GM23338 (cell line): Measurements from ENCODE around the gene CHKB. TPM values are rescaled to one million over a fixed set of nuclear protein-coding genes. Genes with fewer than 3 reads are reported as not detected.

Experiments
- ATAC-seq: fragments of 200-7000 bp; cut with Tn5 transposase; 3 replicates; pipeline ENCODE4 v1.9.1; 2020
- DNase-seq: peaks from one replicate; pipeline ENCODE4 v3.0.0-alpha.2; 2015; ENCODE audit warnings: low spot score
- H2AFZ ChIP-seq: fragments of 200-600 bp; sonication (generic); 2 replicates; pipeline ENCODE4 v1.8.0; 2016; ENCODE audit warnings: antibody characterized with exemption, mild to moderate bottlenecking, moderate library complexity
- H3F3A ChIP-seq: fragments of 200-600 bp; sonication (generic); replicated peaks from 2 replicates; pipeline ENCODE4 v1.8.0; 2017; ENCODE audit warnings: antibody characterized with exemption, mixed run types, low read depth
- H3K27ac ChIP-seq: fragments of 200-600 bp; sonication (generic); 2 replicates; pipeline ENCODE4 v1.6.1; 2016; ENCODE audit warnings: low read depth
- H3K27me3 ChIP-seq: fragments of 200-600 bp; sonication (generic); 2 replicates; pipeline ENCODE4 v1.8.0; 2016; ENCODE audit warnings: mild to moderate bottlenecking, mixed run types, moderate library complexity; ENCODE audit not compliant: insufficient read depth
- H3K36me3 ChIP-seq: fragments of 200-600 bp; sonication (generic); 2 replicates; pipeline ENCODE4 v1.8.0; 2016; ENCODE audit warnings: mild to moderate bottlenecking; ENCODE audit not compliant: insufficient read depth
- H3K4me1 ChIP-seq: fragments of 200-600 bp; sonication (generic); 2 replicates; pipeline ENCODE4 v1.8.0; 2016; ENCODE audit warnings: mild to moderate bottlenecking, moderate library complexity; ENCODE audit not compliant: insufficient read depth
- H3K4me2 ChIP-seq: fragments of 200-600 bp; sonication (generic); 2 replicates; pipeline ENCODE4 v1.7.1; 2017; ENCODE audit warnings: mixed run types
- H3K4me3 ChIP-seq: fragments of 200-600 bp; sonication (generic); 2 replicates; pipeline ENCODE4 v1.6.1; 2016; ENCODE audit warnings: mixed run types
- H3K79me2 ChIP-seq: fragments of 200-600 bp; sonication (generic); replicated peaks from 2 replicates; pipeline ENCODE4 v1.8.0; 2017; ENCODE audit warnings: mild to moderate bottlenecking; ENCODE audit not compliant: insufficient read depth
- H3K9me2 ChIP-seq: fragments of 200-600 bp; sonication (generic); 2 replicates; pipeline ENCODE4 v1.8.0; 2017; ENCODE audit not compliant: insufficient read depth
- H4K20me1 ChIP-seq: fragments of 200-600 bp; sonication (generic); replicated peaks from 2 replicates; pipeline ENCODE4 v1.8.0; 2017; ENCODE audit warnings: mild to moderate bottlenecking; ENCODE audit not compliant: insufficient read depth
- H3K27ac Mint-ChIP-seq: 2 replicates; pipeline ENCODE4 v1.8.0; 2020; ENCODE audit warnings: inconsistent platforms, mild to moderate bottlenecking, moderate library complexity, mixed read lengths
- H3K27me3 Mint-ChIP-seq: 3 replicates; pipeline ENCODE4 v1.8.0; 2022; ENCODE audit warnings: low read depth, mild to moderate bottlenecking, moderate library complexity, mixed read lengths, inconsistent platforms; ENCODE audit not compliant: insufficient read depth, poor library complexity
- H3K36me3 Mint-ChIP-seq: 3 replicates; pipeline ENCODE4 v1.8.0; 2021; ENCODE audit warnings: low read depth, mild to moderate bottlenecking, inconsistent platforms, moderate library complexity, mixed read lengths
- H3K4me1 Mint-ChIP-seq: 3 replicates; pipeline ENCODE4 v1.8.0; 2020; ENCODE audit warnings: mild to moderate bottlenecking, inconsistent platforms, mixed read lengths
- H3K4me3 Mint-ChIP-seq: 3 replicates; pipeline ENCODE4 v1.8.0; 2021; ENCODE audit warnings: moderate library complexity, mild to moderate bottlenecking, inconsistent platforms, mixed read lengths
- H3K9me3 Mint-ChIP-seq: 3 replicates; pipeline ENCODE4 v1.8.0; 2020; ENCODE audit warnings: moderate library complexity, mild to moderate bottlenecking, inconsistent platforms, mixed read lengths
- CREB1 ChIP-seq: fragments of 250-450 bp; sonication (Bioruptor Pico); IDR thresholded peaks from 2 replicates; pipeline ENCODE4 v1.5.0; 2020; ENCODE audit warnings: low read depth, mild to moderate bottlenecking, moderate library complexity
- EZH2phosphoT487 ChIP-seq: fragments of 200-600 bp; sonication (generic); IDR thresholded peaks from one replicate; pipeline ENCODE4 v1.8.1; 2018; ENCODE audit warnings: antibody characterized with exemption; ENCODE audit not compliant: unreplicated experiment
- NANOG ChIP-seq: IDR thresholded peaks from 2 replicates; pipeline ENCODE4 v1.6.1; 2016; ENCODE audit warnings: antibody characterized with exemption, borderline replicate concordance
- POLR2AphosphoS5 ChIP-seq: IDR thresholded peaks from 2 replicates; pipeline ENCODE4 v1.6.1; 2016; ENCODE audit warnings: antibody characterized with exemption, low read depth
- STAT1 ChIP-seq: IDR thresholded peaks from one replicate; pipeline ENCODE4 v1.6.1; 2016; ENCODE audit warnings: antibody characterized with exemption; ENCODE audit not compliant: unreplicated experiment
- polyA plus RNA-seq: library from polyadenylated mRNA; unstranded; fragments of >200 nt; fragmentation: Nextera tagmentation; extraction: Ambion mirVana; gene quantifications from 2 replicates; pipeline ENCODE4 v1.2.1, GENCODE V29; 2016
- total RNA-seq: library from RNA; depleted of rRNA; stranded (reverse); fragments of >200 nt; shearing (Covaris generic); gene quantifications from 2 replicates; pipeline ENCODE4 v1.2.3, GENCODE V29; 2014
- TF ChIP-seq, protein P1 (sequence below), 2 experiments: fragments of 200-600 bp in 1 of 2; sonication (generic) in 1 of 2; conservative IDR thresholded peaks; 2 replicates each; pipeline versions ENCODE4 v1.5.1 to v1.6.1; 2016 to 2017; ENCODE audit warnings: antibody characterized with exemption in 2 of 2, low read depth in 2 of 2, mild to moderate bottlenecking in 2 of 2, moderate library complexity in 1 of 2
- TF ChIP-seq, protein P2 (sequence below): IDR thresholded peaks from one replicate; pipeline ENCODE4 v1.6.1; 2018; ENCODE audit warnings: antibody characterized with exemption; ENCODE audit not compliant: unreplicated experiment
- TF ChIP-seq, protein P3 (sequence below): IDR thresholded peaks from 2 replicates; pipeline ENCODE4 v1.6.1; 2016; ENCODE audit warnings: antibody characterized with exemption

CHKB gene
- total and polyA plus RNA-seq, 2 experiments from 2014 or later, result 51.2 to 61.6 TPM

DNA sequence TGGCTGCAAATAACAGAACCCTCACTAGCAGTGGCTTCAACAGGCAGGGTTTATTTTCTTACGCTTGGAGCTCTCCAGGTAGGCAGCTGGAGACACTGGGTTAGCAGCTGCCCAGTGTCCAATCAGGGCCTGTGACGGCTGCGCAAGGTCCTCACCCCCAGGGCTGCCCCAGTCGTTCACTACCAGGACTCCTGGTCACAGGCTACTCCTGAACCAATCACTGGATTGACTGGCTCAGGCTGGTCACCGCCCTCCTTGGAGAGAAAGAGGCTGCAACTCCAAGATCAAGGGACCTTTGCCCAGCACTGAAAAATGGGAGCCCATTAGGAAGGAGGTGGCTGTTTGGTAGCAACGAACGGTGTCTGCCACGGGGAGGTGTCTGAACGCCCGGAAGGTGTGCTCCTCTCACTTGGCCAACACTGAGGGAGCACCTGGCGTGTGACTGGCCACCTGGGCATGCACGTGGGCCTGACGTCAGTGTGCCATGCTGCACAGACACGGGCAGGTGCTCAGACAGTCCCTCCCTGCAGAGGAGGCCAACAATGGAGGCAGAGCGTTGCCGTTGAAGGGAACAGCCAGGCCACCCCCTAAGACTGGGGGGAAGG, 40.2 kb upstream of the CHKB start:
- no peak overlapping the region for H2AFZ ChIP-seq
- ATAC-seq (peak; percentile 5; the same call in 1 of the 3 replicates), DNase-seq (no peak)
- TF ChIP-seq STAT1 (no peak), CREB1 (CRISPR knock-in tag) (no peak), POLR2AphosphoS5 (no peak), NANOG (no peak), EZH2phosphoT487 (no peak)
- TF ChIP-seq, protein P1, sequence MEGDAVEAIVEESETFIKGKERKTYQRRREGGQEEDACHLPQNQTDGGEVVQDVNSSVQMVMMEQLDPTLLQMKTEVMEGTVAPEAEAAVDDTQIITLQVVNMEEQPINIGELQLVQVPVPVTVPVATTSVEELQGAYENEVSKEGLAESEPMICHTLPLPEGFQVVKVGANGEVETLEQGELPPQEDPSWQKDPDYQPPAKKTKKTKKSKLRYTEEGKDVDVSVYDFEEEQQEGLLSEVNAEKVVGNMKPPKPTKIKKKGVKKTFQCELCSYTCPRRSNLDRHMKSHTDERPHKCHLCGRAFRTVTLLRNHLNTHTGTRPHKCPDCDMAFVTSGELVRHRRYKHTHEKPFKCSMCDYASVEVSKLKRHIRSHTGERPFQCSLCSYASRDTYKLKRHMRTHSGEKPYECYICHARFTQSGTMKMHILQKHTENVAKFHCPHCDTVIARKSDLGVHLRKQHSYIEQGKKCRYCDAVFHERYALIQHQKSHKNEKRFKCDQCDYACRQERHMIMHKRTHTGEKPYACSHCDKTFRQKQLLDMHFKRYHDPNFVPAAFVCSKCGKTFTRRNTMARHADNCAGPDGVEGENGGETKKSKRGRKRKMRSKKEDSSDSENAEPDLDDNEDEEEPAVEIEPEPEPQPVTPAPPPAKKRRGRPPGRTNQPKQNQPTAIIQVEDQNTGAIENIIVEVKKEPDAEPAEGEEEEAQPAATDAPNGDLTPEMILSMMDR (conservative IDR thresholded peaks at IDR 0.05; ENCODE audit: low read depth in 2 of 2), result no peak
- TF ChIP-seq, protein P2, sequence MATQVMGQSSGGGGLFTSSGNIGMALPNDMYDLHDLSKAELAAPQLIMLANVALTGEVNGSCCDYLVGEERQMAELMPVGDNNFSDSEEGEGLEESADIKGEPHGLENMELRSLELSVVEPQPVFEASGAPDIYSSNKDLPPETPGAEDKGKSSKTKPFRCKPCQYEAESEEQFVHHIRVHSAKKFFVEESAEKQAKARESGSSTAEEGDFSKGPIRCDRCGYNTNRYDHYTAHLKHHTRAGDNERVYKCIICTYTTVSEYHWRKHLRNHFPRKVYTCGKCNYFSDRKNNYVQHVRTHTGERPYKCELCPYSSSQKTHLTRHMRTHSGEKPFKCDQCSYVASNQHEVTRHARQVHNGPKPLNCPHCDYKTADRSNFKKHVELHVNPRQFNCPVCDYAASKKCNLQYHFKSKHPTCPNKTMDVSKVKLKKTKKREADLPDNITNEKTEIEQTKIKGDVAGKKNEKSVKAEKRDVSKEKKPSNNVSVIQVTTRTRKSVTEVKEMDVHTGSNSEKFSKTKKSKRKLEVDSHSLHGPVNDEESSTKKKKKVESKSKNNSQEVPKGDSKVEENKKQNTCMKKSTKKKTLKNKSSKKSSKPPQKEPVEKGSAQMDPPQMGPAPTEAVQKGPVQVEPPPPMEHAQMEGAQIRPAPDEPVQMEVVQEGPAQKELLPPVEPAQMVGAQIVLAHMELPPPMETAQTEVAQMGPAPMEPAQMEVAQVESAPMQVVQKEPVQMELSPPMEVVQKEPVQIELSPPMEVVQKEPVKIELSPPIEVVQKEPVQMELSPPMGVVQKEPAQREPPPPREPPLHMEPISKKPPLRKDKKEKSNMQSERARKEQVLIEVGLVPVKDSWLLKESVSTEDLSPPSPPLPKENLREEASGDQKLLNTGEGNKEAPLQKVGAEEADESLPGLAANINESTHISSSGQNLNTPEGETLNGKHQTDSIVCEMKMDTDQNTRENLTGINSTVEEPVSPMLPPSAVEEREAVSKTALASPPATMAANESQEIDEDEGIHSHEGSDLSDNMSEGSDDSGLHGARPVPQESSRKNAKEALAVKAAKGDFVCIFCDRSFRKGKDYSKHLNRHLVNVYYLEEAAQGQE, result no peak
- TF ChIP-seq, protein P3, sequence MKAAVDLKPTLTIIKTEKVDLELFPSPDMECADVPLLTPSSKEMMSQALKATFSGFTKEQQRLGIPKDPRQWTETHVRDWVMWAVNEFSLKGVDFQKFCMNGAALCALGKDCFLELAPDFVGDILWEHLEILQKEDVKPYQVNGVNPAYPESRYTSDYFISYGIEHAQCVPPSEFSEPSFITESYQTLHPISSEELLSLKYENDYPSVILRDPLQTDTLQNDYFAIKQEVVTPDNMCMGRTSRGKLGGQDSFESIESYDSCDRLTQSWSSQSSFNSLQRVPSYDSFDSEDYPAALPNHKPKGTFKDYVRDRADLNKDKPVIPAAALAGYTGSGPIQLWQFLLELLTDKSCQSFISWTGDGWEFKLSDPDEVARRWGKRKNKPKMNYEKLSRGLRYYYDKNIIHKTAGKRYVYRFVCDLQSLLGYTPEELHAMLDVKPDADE, result no peak
- H3K36me3 ChIP-seq, result no peaks in the 10 kb centered on the region
- Mint-ChIP-seq H3K27me3 (peaks cover 14% of the 10 kb centered on the region), H3K27ac (no peak overlapping the region), H3K36me3 (no peaks in the 10 kb centered on the region), H3K4me3 (no peak overlapping the region), H3K4me1 (peaks cover 22% of the 10 kb centered on the region), H3K9me3 (no peaks in the 10 kb centered on the region)
- 0 out of 2 replicates have a peak, but pooled peaks cover 5% of the 10 kb centered on the region for H3F3A ChIP-seq
- no peak overlapping the region for H3K4me2 ChIP-seq
- H4K20me1 ChIP-seq, result no peaks in the 10 kb centered on the region
- no peaks in the 10 kb centered on the region for H3K9me2 ChIP-seq
- H3K4me3 ChIP-seq, result no peak overlapping the region
- no peaks in the 10 kb centered on the region for H3K79me2 ChIP-seq
- no peak overlapping the region for H3K27ac ChIP-seq
- H3K27me3 ChIP-seq, result peaks cover 9% of the 10 kb centered on the region; the same call in 1 of the 2 replicates
- peaks cover 9% of the 10 kb centered on the region for H3K4me1 ChIP-seq
